IPS-NIHi7 (cell line): ENCODE data around the gene GPA33.

Experiments used
- DNase-seq: peaks from one replicate; pipeline ENCODE4 v3.0.0; 2012; ENCODE audit warnings: mixed read lengths; ENCODE audit errors: extremely low spot score

Gene GPA33

GRCh38 chr1:167090314-167090942, at the start of gene GPA33:
Gene GPA33 (minus strand): TSS chr1:167090377. CDS start chr1:167090287, 90 bp downstream.
- DNase-seq = no peak

- no peak for DNase-seq
Measured at GRCh38 chr1:167138703-167139102, 48.5 kb upstream of the GPA33 start.

- DNase-seq = no peak
Measured at GRCh38 chr1:167137793-167138510, 47.8 kb upstream of the GPA33 start.

GRCh38 chr1:167137332-167137781, 47.2 kb upstream of the GPA33 start:
- no peak for DNase-seq

- DNase-seq = no peak
Measured at GRCh38 chr1:167136806-167137205, 46.6 kb upstream of the GPA33 start.

- DNase-seq = peak; percentile 57
Measured at GRCh38 chr1:167136191-167136614, 46.0 kb upstream of the GPA33 start.

GRCh38 chr1:167135281-167135840, 45.2 kb upstream of the GPA33 start:
- DNase-seq = no peak

- DNase-seq = no peak
Measured at GRCh38 chr1:167132301-167133010, 42.3 kb upstream of the GPA33 start.

- DNase-seq = no peak
Measured at GRCh38 chr1:167130829-167131510, 40.8 kb upstream of the GPA33 start.

- no peak for DNase-seq
Measured at GRCh38 chr1:167128261-167129227, 38.4 kb upstream of the GPA33 start.

GRCh38 chr1:167127661-167128060, 37.5 kb upstream of the GPA33 start:
- DNase-seq = no peak

GRCh38 chr1:167127236-167127635, 37.1 kb upstream of the GPA33 start:
- no peak for DNase-seq

- DNase-seq = no peak
Measured at GRCh38 chr1:167126811-167127210, 36.6 kb upstream of the GPA33 start.

GRCh38 chr1:167126317-167126716, 36.1 kb upstream of the GPA33 start:
- DNase-seq = no peak

- DNase-seq = no peak
Measured at GRCh38 chr1:167122568-167122967, 32.4 kb upstream of the GPA33 start.

- no peak for DNase-seq
Measured at GRCh38 chr1:167122121-167122480, 31.9 kb upstream of the GPA33 start.

GRCh38 chr1:167121375-167122120, 31.4 kb upstream of the GPA33 start:
- peak; percentile 73 for DNase-seq

GRCh38 chr1:167120899-167121298, 30.7 kb upstream of the GPA33 start:
- no peak for DNase-seq

- DNase-seq = no peak
Measured at GRCh38 chr1:167119696-167120095, 29.5 kb upstream of the GPA33 start.

GRCh38 chr1:167118188-167118587, 28.0 kb upstream of the GPA33 start:
- no peak for DNase-seq
